Measurements from ENCODE around the gene ZNF215. TPM values are rescaled to one million over a fixed set of nuclear protein-coding genes. Genes with fewer than 3 reads are reported as not detected.
"Not testable (repeated sequence)": the region's sequence is repeated elsewhere in the genome, so short reads cannot be mapped to it uniquely, and the experiment has no call there.

Gene ZNF215
- total and polyA plus RNA-seq, 2 donors (not counting 1 experiment from before 2014, with no cell fraction given), result 2.7 to 4.1 TPM

GRCh38 chr11:6941970-6942369, 15.7 kb downstream of the ZNF215 start:
- H3K79me2 ChIP-seq (ENCODE audit: control insufficient read depth, insufficient read depth, low read length), result no peaks in the 10 kb centered on the region
- no peak overlapping the region for H3K27ac ChIP-seq (ENCODE audit: insufficient read depth, low read length)
- TF ChIP-seq, protein P1, sequence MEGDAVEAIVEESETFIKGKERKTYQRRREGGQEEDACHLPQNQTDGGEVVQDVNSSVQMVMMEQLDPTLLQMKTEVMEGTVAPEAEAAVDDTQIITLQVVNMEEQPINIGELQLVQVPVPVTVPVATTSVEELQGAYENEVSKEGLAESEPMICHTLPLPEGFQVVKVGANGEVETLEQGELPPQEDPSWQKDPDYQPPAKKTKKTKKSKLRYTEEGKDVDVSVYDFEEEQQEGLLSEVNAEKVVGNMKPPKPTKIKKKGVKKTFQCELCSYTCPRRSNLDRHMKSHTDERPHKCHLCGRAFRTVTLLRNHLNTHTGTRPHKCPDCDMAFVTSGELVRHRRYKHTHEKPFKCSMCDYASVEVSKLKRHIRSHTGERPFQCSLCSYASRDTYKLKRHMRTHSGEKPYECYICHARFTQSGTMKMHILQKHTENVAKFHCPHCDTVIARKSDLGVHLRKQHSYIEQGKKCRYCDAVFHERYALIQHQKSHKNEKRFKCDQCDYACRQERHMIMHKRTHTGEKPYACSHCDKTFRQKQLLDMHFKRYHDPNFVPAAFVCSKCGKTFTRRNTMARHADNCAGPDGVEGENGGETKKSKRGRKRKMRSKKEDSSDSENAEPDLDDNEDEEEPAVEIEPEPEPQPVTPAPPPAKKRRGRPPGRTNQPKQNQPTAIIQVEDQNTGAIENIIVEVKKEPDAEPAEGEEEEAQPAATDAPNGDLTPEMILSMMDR (conservative IDR thresholded peaks at IDR 0.05 in 1 of 2, IDR thresholded peaks at IDR 0.05 in 1 of 2; ENCODE audit: low read depth in 1 of 2, low read length in 2 of 2), result no peak
- TF ChIP-seq EZH2 (IDR thresholded peaks at IDR 0.05; ENCODE audit: low read length, missing control alignments), result no peak
- no peak overlapping the region for H2AFZ ChIP-seq (ENCODE audit: low read length)
- no peak for DNase-seq (ENCODE audit: low read depth in 2 of 2)
- H3K4me2 ChIP-seq (ENCODE audit: extremely low read depth, insufficient read depth, low read length), result no peak overlapping the region
- no peak overlapping the region for H3K9ac ChIP-seq (ENCODE audit: insufficient read depth, low read length)
- no peak overlapping the region for H3K4me3 ChIP-seq (replicated peaks in 1 of 4; ENCODE audit: control extremely low read depth in 1 of 4, insufficient read depth in 1 of 4, low read depth in 3 of 4, low read length in 4 of 4)
- H3K9me3 ChIP-seq (ENCODE audit: control insufficient read depth, insufficient read depth, low read depth, low read length), result no peaks in the 10 kb centered on the region
- no peaks in the 10 kb centered on the region for H3K36me3 ChIP-seq (ENCODE audit: control insufficient read depth, insufficient read depth, low read length)
- no peaks in the 10 kb centered on the region for H3K4me1 ChIP-seq (ENCODE audit: control insufficient read depth, extremely low read depth, insufficient read depth, low read length)
- no peaks in the 10 kb centered on the region for H3K27me3 ChIP-seq (ENCODE audit: control insufficient read depth, insufficient read depth, low read length)
- H4K20me1 ChIP-seq (ENCODE audit: control insufficient read depth, extremely low read depth, insufficient read depth, low read length), result no peaks in the 10 kb centered on the region

DNA sequence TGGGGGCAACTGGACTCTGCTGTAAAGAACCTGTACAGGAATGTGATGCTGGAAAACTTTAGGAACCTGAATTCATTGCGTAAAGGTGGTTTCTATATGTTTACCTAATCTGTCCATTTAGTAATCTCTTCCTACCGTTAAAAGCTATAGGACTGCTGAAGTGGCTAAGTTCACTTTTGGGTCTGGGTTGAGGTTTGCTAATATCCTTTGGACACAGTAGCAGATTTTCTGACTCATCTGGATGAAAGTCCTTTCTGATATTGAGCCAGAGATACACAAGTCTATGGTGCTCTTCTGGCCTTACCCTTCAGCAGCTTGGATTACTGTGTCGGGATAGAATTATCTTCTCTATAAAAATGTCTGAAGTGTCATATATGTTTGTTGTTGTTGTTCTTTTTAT, 16.9 kb downstream of the ZNF215 start:
- no peaks in the 10 kb centered on the region for H3K4me1 ChIP-seq (ENCODE audit: control insufficient read depth, extremely low read depth, insufficient read depth, low read length)
- H3K36me3 ChIP-seq (ENCODE audit: control insufficient read depth, insufficient read depth, low read length), result no peaks in the 10 kb centered on the region
- H3K9me3 ChIP-seq (ENCODE audit: control insufficient read depth, insufficient read depth, low read depth, low read length), result no peaks in the 10 kb centered on the region
- DNase-seq (ENCODE audit: low read depth in 2 of 2), result peak; percentile 35 to 36
- H3K27ac ChIP-seq (ENCODE audit: insufficient read depth, low read length), result no peak overlapping the region
- no peaks in the 10 kb centered on the region for H3K79me2 ChIP-seq (ENCODE audit: control insufficient read depth, insufficient read depth, low read length)
- no peaks in the 10 kb centered on the region for H4K20me1 ChIP-seq (ENCODE audit: control insufficient read depth, extremely low read depth, insufficient read depth, low read length)
- H2AFZ ChIP-seq (ENCODE audit: low read length), result no peak overlapping the region
- no peaks in the 10 kb centered on the region for H3K27me3 ChIP-seq (ENCODE audit: control insufficient read depth, insufficient read depth, low read length)
- TF ChIP-seq EZH2 (IDR thresholded peaks at IDR 0.05; ENCODE audit: low read length, missing control alignments), result no peak
- TF ChIP-seq, protein P1 (conservative IDR thresholded peaks at IDR 0.05 in 1 of 2, IDR thresholded peaks at IDR 0.05 in 1 of 2; ENCODE audit: low read depth in 1 of 2, low read length in 2 of 2), result no peak
- no peak overlapping the region for H3K9ac ChIP-seq (ENCODE audit: insufficient read depth, low read length)
- H3K4me2 ChIP-seq (ENCODE audit: extremely low read depth, insufficient read depth, low read length), result no peak overlapping the region
- no peak overlapping the region for H3K4me3 ChIP-seq (replicated peaks in 1 of 4; ENCODE audit: control extremely low read depth in 1 of 4, insufficient read depth in 1 of 4, low read depth in 3 of 4, low read length in 4 of 4)

DNA sequence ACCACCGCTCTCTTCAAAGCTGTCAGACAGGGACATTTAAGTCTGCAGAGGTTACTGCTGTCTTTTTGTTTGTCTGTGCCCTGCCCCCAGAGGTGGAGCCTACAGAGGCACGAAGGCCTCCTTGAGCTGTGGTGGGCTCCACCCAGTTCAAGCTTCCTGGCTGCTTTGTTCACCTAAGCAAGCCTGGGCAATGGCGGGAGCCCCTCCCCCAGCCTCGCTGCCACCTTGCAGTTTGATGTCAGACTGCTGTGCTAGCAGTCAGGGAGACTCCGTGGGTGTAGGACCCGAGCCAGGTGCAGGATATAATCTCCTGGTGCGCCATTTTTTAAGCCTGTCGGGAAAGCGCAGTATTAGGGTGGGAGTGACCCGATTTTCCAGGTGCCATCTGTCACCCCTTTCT, 28.0 kb downstream of the ZNF215 start:
- not testable (repeated sequence) for H2AFZ ChIP-seq (ENCODE audit: low read length); H3K9me3 ChIP-seq (ENCODE audit: control insufficient read depth, insufficient read depth, low read depth, low read length); H3K4me1 ChIP-seq (ENCODE audit: control insufficient read depth, extremely low read depth, insufficient read depth, low read length); H3K27me3 ChIP-seq (ENCODE audit: control insufficient read depth, insufficient read depth, low read length); H3K27ac ChIP-seq (ENCODE audit: insufficient read depth, low read length); H3K36me3 ChIP-seq (ENCODE audit: control insufficient read depth, insufficient read depth, low read length); H3K4me2 ChIP-seq (ENCODE audit: extremely low read depth, insufficient read depth, low read length); H3K9ac ChIP-seq (ENCODE audit: insufficient read depth, low read length); H4K20me1 ChIP-seq (ENCODE audit: control insufficient read depth, extremely low read depth, insufficient read depth, low read length); H3K4me3 ChIP-seq (replicated peaks in 1 of 4; ENCODE audit: control extremely low read depth in 1 of 4, insufficient read depth in 1 of 4, low read depth in 3 of 4, low read length in 4 of 4); H3K79me2 ChIP-seq (ENCODE audit: control insufficient read depth, insufficient read depth, low read length); DNase-seq (ENCODE audit: low read depth in 2 of 2)
